ENCODE data around the gene SCYGR2. TPM values are rescaled to one million over a fixed set of nuclear protein-coding genes. Genes with fewer than 3 reads are reported as not detected.

SCYGR2 gene
- total RNA-seq, 2 experiments from 2014 or later: not detected

GRCh38 chr2:227606476-227606875, 7.8 kb downstream of the SCYGR2 start:
- H3K36me3 ChIP-seq (ENCODE audit: insufficient read depth, low read length): no peaks in the 10 kb centered on the region
- no peaks in the 10 kb centered on the region for H4K20me1 ChIP-seq (ENCODE audit: insufficient read depth, low read length)
- TF ChIP-seq EZH2phosphoT487 (IDR thresholded peaks at IDR 0.05; ENCODE audit: borderline replicate concordance, low read depth, low read length): no peak
- TF ChIP-seq CTCF (conservative IDR thresholded peaks at IDR 0.05; ENCODE audit: low read length): no peak
- H3K4me1 ChIP-seq (ENCODE audit: insufficient read depth, low read length, poor library complexity, severe bottlenecking): no peaks in the 10 kb centered on the region
- H3K9me2 ChIP-seq (ENCODE audit: insufficient read depth, low read length): no peaks in the 10 kb centered on the region
- H3K27ac ChIP-seq (ENCODE audit: low read depth, low read length, poor library complexity, severe bottlenecking): no peak overlapping the region
- H3K79me2 ChIP-seq (ENCODE audit: insufficient read depth, low read depth, low read length): no peaks in the 10 kb centered on the region
- H2AFZ ChIP-seq (ENCODE audit: low read length): no peak overlapping the region
- H3K4me2 ChIP-seq (ENCODE audit: low read length): no peak overlapping the region
- DNase-seq (ENCODE audit: low spot score): no peak
- ChIA-PET POLR2A (no interaction called here), CTCF (ENCODE audit: unreplicated experiment) (no interaction called here)
- BruUV-seq (replicated peaks): no TSS peak
- no peaks in the 10 kb centered on the region for H3K9me3 ChIP-seq (ENCODE audit: low read length)
- intact Hi-C loops (cut with micrococcal nuclease; ENCODE audit: unreplicated experiment): no loop called here
- no peak overlapping the region for H3K4me3 ChIP-seq (ENCODE audit: low read depth, low read length, poor library complexity, severe bottlenecking)

- ChIA-PET POLR2A (interaction anchor here (0.6 kb wide), 1 partner anchor 229 kb away, joined by 6 read pairs; no protein-coding TSS in a partner anchor), CTCF (ENCODE audit: unreplicated experiment) (no interaction called here)
- no peaks in the 10 kb centered on the region for H4K20me1 ChIP-seq (ENCODE audit: insufficient read depth, low read length)
- H3K79me2 ChIP-seq (ENCODE audit: insufficient read depth, low read depth, low read length): no peaks in the 10 kb centered on the region
- H3K27ac ChIP-seq (ENCODE audit: low read depth, low read length, poor library complexity, severe bottlenecking): no peak overlapping the region
- no peaks in the 10 kb centered on the region for H3K36me3 ChIP-seq (ENCODE audit: insufficient read depth, low read length)
- DNase-seq (ENCODE audit: low spot score): no peak
- H2AFZ ChIP-seq (ENCODE audit: low read length): no peak overlapping the region
- no peaks in the 10 kb centered on the region for H3K4me1 ChIP-seq (ENCODE audit: insufficient read depth, low read length, poor library complexity, severe bottlenecking)
- H3K4me2 ChIP-seq (ENCODE audit: low read length): no peak overlapping the region
- H3K9me3 ChIP-seq (ENCODE audit: low read length): no peaks in the 10 kb centered on the region
- no peak overlapping the region for H3K4me3 ChIP-seq (ENCODE audit: low read depth, low read length, poor library complexity, severe bottlenecking)
- no peaks in the 10 kb centered on the region for H3K9me2 ChIP-seq (ENCODE audit: insufficient read depth, low read length)
- BruUV-seq (replicated peaks): no TSS peak
- TF ChIP-seq CTCF (conservative IDR thresholded peaks at IDR 0.05; ENCODE audit: low read length): no peak
- TF ChIP-seq EZH2phosphoT487 (IDR thresholded peaks at IDR 0.05; ENCODE audit: borderline replicate concordance, low read depth, low read length): no peak
- intact Hi-C loops (cut with micrococcal nuclease; ENCODE audit: unreplicated experiment): no loop called here
Measured at GRCh38 chr2:227607941-227608340, 9.2 kb downstream of the SCYGR2 start.

- Histone ChIP-seq H4K20me1 (ENCODE audit: insufficient read depth, low read length) (no peaks in the 10 kb centered on the region), H3K36me3 (ENCODE audit: insufficient read depth, low read length) (no peaks in the 10 kb centered on the region), H3K4me2 (ENCODE audit: low read length) (no peak overlapping the region), H3K4me3 (ENCODE audit: low read depth, low read length, poor library complexity, severe bottlenecking) (no peak overlapping the region), H3K79me2 (ENCODE audit: insufficient read depth, low read depth, low read length) (no peaks in the 10 kb centered on the region), H2AFZ (ENCODE audit: low read length) (no peak overlapping the region), H3K27ac (ENCODE audit: low read depth, low read length, poor library complexity, severe bottlenecking) (no peak overlapping the region), H3K9me2 (ENCODE audit: insufficient read depth, low read length) (no peaks in the 10 kb centered on the region), H3K9me3 (ENCODE audit: low read length) (no peaks in the 10 kb centered on the region), H3K4me1 (ENCODE audit: insufficient read depth, low read length, poor library complexity, severe bottlenecking) (no peaks in the 10 kb centered on the region)
- BruUV-seq (replicated peaks): no TSS peak
- ChIA-PET CTCF (ENCODE audit: unreplicated experiment) (no interaction called here), POLR2A (interaction anchor here (0.6 kb wide), 1 partner anchor 211 kb away, joined by 3 read pairs; no protein-coding TSS in a partner anchor)
- intact Hi-C loops (cut with micrococcal nuclease; ENCODE audit: unreplicated experiment): no loop called here
- DNase-seq (ENCODE audit: low spot score): no peak
- no peak for TF ChIP-seq CTCF (conservative IDR thresholded peaks at IDR 0.05; ENCODE audit: low read length)
- no peak for TF ChIP-seq EZH2phosphoT487 (IDR thresholded peaks at IDR 0.05; ENCODE audit: borderline replicate concordance, low read depth, low read length)
Measured at GRCh38 chr2:227608561-227609338, 10.1 kb downstream of the SCYGR2 start.

All from OCI-LY7 (cell line).